B cell (primary cell): ENCODE results near the gene ERC2. TPM values are rescaled to one million over a fixed set of nuclear protein-coding genes. Genes with fewer than 3 reads are reported as not detected.

ENCODE experiments used
- ATAC-seq: fragments of 200-7000 bp; cut with Tn5 transposase; one replicate; pipeline ENCODE4 v1.10.0; 2021; ENCODE audit warnings: low read depth, mild to moderate bottlenecking, moderate number of reproducible peaks, moderate library complexity
- CTCF ChIA-PET: fragments of 350-600 bp; sonication (Branson Sonifier 250); formaldehyde crosslinking; loops from one replicate; lab custom pipeline; 2021; ENCODE audit warnings: antibody characterized with exemption, inconsistent platforms; lab: Charles Lee
- POLR2A ChIA-PET: fragments of 350-600 bp; sonication (Branson Sonifier 250); formaldehyde crosslinking; loops from one replicate; lab custom pipeline; 2021; ENCODE audit warnings: antibody characterized with exemption; lab: Charles Lee
- DNase-seq: peaks from one replicate; pipeline ENCODE4 v3.0.0; 2013
- H2AFZ ChIP-seq: 2 replicates; pipeline ENCODE4 v1.6.1; 2012; ENCODE audit warnings: mild to moderate bottlenecking, low read depth, low read length; ENCODE audit not compliant: insufficient read depth, poor library complexity, severe bottlenecking
- H3K27ac ChIP-seq, 2 donors: 1 replicate in 1 of 2; 2 replicates in 1 of 2; pipeline ENCODE4 v1.5.1; 2012 to 2013; ENCODE audit warnings: low read length in 2 of 2, mild to moderate bottlenecking in 2 of 2, moderate library complexity in 1 of 2
- H3K27me3 ChIP-seq, 4 experiments: fragments of 200-600 bp in 1 of 4; sonication (generic) in 1 of 4; replicated peaks in 1 of 4; 1 replicate in 2 of 4; 2 replicates in 2 of 4; pipeline versions ENCODE4 v1.6.1 to v1.7.0; 2013 to 2016; ENCODE audit warnings: low read length in 3 of 4, mild to moderate bottlenecking in 2 of 4, mixed read lengths in 1 of 4, moderate library complexity in 1 of 4; ENCODE audit not compliant: insufficient read depth in 4 of 4, control insufficient read depth in 3 of 4; ENCODE audit errors: control extremely low read depth in 1 of 4
- H3K36me3 ChIP-seq, 2 experiments: replicated peaks in 1 of 2; 1 replicate in 1 of 2; 2 replicates in 1 of 2; pipeline versions ENCODE4 v1.6.1 to v1.7.1; 2013; ENCODE audit warnings: low read length in 1 of 2; ENCODE audit not compliant: insufficient read depth in 2 of 2, control insufficient read depth in 1 of 2; ENCODE audit errors: control extremely low read depth in 1 of 2, extremely low read depth in 1 of 2
- H3K4me1 ChIP-seq, 2 donors: fragments of 200-600 bp in 1 of 2; sonication (generic) in 1 of 2; 1 replicate in 1 of 2; 2 replicates in 1 of 2; pipeline versions ENCODE4 v1.5.1 to v1.6.1; 2013 to 2017; ENCODE audit warnings: low read length in 2 of 2; ENCODE audit not compliant: control insufficient read depth in 2 of 2, insufficient read depth in 2 of 2
- H3K4me2 ChIP-seq: replicated peaks from 2 replicates; pipeline ENCODE3; 2012; ENCODE audit warnings: mild to moderate bottlenecking, low read depth, low read length; ENCODE audit not compliant: poor library complexity, severe bottlenecking
- H3K4me3 ChIP-seq, 5 experiments: fragments of 200-600 bp in 1 of 5; sonication (generic) in 1 of 5; 1 replicate in 3 of 5; 2 replicates in 2 of 5; pipeline versions ENCODE4 v1.5.1 to v1.7.0; 2011 to 2016; ENCODE audit warnings: low read length in 4 of 5, mild to moderate bottlenecking in 4 of 5, low read depth in 2 of 5, control low read depth in 1 of 5, moderate library complexity in 1 of 5; ENCODE audit not compliant: insufficient read depth in 1 of 5; ENCODE audit errors: control extremely low read depth in 1 of 5, extremely low read depth in 1 of 5
- H3K79me2 ChIP-seq: fragments of 200-600 bp; sonication (generic); one replicate; pipeline ENCODE4 v1.6.0; 2016; ENCODE audit warnings: low read length; ENCODE audit not compliant: control insufficient read depth, insufficient read depth
- H3K9ac ChIP-seq: fragments of 200-600 bp; sonication (generic); 2 replicates; pipeline ENCODE4 v1.6.1; 2017; ENCODE audit warnings: mild to moderate bottlenecking, low read length, moderate library complexity
- H3K9me3 ChIP-seq, 3 donors: one replicate each; pipeline versions ENCODE4 v1.6.1 to v1.7.1; 2013; ENCODE audit warnings: low read length in 2 of 3; ENCODE audit not compliant: control insufficient read depth in 2 of 3, insufficient read depth in 1 of 3; ENCODE audit errors: control extremely low read depth in 1 of 3
- H4K20me1 ChIP-seq: 2 replicates; pipeline ENCODE4 v1.6.0; 2012; ENCODE audit warnings: mild to moderate bottlenecking, low read length; ENCODE audit not compliant: insufficient read depth, control insufficient read depth, poor library complexity, severe bottlenecking
- H3K27ac Mint-ChIP-seq: one replicate; pipeline ENCODE4 v1.8.0; 2021; ENCODE audit warnings: mixed read lengths
- H3K27me3 Mint-ChIP-seq: one replicate; pipeline ENCODE4 v1.8.0; 2021; ENCODE audit warnings: mixed read lengths
- H3K4me1 Mint-ChIP-seq: one replicate; pipeline ENCODE4 v1.8.0; 2021; ENCODE audit warnings: mixed read lengths
- H3K4me3 Mint-ChIP-seq: one replicate; pipeline ENCODE4 v1.8.0; 2021; ENCODE audit warnings: mixed read lengths
- H3K9me3 Mint-ChIP-seq: one replicate; pipeline ENCODE4 v1.8.0; 2022; ENCODE audit warnings: mixed read lengths; ENCODE audit not compliant: insufficient read depth
- EZH2 ChIP-seq: IDR thresholded peaks from 2 replicates; pipeline ENCODE4 v1.6.1; 2012; ENCODE audit warnings: borderline replicate concordance, low read depth, mild to moderate bottlenecking, moderate library complexity, low read length; ENCODE audit not compliant: insufficient read depth, poor library complexity, severe bottlenecking
- WGBS: methylation state at CpG from one replicate; pipeline ENCODE4 v1.1.5; 2013; ENCODE audit warnings: missing lambda C conversion rate; ENCODE audit not compliant: insufficient coverage; 5-methylcytosine and 5-hydroxymethylcytosine counted together
- intact Hi-C: fragments of 100-400 bp; cut with micrococcal nuclease; formaldehyde crosslinking; loops from one replicate; pipeline ENCODE4 v1.10.0; 2022
- polyA plus RNA-seq: library from polyadenylated mRNA; depleted of rRNA; stranded (reverse); fragments of >200 nt; gene quantifications from 2 replicates; pipeline ENCODE4 v1.2.3, GENCODE V29; 2012
- total RNA-seq, 2 donors: library from RNA; stranded (reverse); fragments of 120-200 nt in 1 of 2; gene quantifications; 1 replicate in 1 of 2; 2 replicates in 1 of 2; pipeline versions ENCODE4 v1.2.3 to v1.2.4, GENCODE V29; 2013 to 2022
- TF ChIP-seq, protein P1 (sequence below): fragments of 200-600 bp; IDR thresholded peaks from one replicate; pipeline ENCODE4 v1.8.0; 2022; ENCODE audit warnings: antibody characterized with exemption, mild to moderate bottlenecking

The ERC2 gene
- total and polyA plus RNA-seq, 2 donors (not counting 1 experiment from before 2014, with no cell fraction given) = not detected

DNA sequence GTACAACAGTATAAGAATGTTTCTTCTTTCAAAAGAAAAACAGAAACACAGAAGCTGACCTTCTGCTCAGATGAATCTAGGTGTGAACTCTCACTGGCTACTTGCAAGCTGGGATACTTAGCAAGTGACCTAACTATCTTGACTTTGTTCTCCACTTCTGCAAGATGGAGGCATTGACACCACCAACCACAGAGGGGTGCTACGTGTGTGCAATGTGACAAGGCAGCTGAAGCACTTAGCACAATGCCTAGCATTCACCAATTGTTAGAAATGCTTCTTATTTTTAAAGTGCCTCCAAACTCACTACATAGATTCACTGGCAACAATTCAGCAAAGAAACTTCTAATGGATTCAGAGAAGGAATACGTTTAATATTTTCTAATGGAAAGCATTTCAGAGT is 649.8 kb downstream of the ERC2 start:
- H3K27ac Mint-ChIP-seq = no peak overlapping the region

DNA sequence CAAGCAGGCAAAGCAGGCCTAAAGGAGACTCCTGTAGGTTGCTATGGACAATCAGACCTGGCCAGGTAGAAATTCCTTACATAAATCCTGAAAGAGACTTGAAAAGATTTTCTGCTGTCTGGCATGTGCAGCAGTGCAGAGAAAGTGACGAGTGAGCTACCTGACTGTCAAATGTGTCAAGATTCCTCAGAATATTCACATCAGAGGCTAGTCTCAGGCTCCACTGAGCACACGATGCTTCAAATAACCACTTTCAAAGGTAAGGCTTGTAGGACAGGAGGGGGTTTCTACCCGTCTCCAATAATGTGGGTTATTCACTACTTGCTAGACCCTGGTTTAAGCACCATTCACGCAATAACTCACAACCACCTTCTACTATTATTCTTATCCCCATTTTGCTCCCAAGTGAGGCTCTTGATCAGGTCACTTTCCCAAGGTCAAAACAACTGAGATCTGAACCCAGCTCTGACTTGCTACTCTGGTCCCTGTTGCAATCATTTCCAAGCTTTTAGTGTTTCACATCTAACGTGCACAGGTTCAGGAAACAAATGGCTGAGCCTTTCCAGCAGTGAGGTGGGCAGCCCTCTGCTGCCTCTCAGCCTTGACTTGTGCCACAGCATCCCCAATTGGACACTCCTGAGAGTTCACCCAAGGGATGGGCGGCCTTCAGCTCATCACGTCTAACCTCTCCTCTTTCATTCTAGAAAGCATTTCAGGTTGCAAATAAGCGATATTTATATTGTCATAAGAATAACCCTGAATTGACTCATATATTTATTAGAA is 651.3 kb downstream of the ERC2 start:
- WGBS = 66% methylated on average over 3 of the region's 8 CpGs
- POLR2A ChIA-PET = no interaction called here

More for the DNA sequence above, 649.8 kb downstream of the ERC2 start:
- H3K9me3 Mint-ChIP-seq = no peaks in the 10 kb centered on the region
- no peaks in the 10 kb centered on the region for H3K4me1 ChIP-seq
- ATAC-seq (no peak), DNase-seq (no peak)
- H3K4me1 Mint-ChIP-seq = no peaks in the 10 kb centered on the region
- POLR2A ChIA-PET = no interaction called here
- no peaks in the 10 kb centered on the region for H3K79me2 ChIP-seq
- H3K27me3 ChIP-seq = no peaks in the 10 kb centered on the region
- H3K4me2 ChIP-seq = no peak overlapping the region
- H4K20me1 ChIP-seq = no peaks in the 10 kb centered on the region
- no peak overlapping the region for H3K4me3 Mint-ChIP-seq
- no peak overlapping the region for H3K9ac ChIP-seq
- no peak overlapping the region for H3K4me3 ChIP-seq
- CTCF ChIA-PET = no interaction called here
- H2AFZ ChIP-seq = no peak overlapping the region
- intact Hi-C loops = no loop called here
- no peaks in the 10 kb centered on the region for H3K9me3 ChIP-seq
- TF ChIP-seq EZH2 = no peak
- TF ChIP-seq, protein P1, sequence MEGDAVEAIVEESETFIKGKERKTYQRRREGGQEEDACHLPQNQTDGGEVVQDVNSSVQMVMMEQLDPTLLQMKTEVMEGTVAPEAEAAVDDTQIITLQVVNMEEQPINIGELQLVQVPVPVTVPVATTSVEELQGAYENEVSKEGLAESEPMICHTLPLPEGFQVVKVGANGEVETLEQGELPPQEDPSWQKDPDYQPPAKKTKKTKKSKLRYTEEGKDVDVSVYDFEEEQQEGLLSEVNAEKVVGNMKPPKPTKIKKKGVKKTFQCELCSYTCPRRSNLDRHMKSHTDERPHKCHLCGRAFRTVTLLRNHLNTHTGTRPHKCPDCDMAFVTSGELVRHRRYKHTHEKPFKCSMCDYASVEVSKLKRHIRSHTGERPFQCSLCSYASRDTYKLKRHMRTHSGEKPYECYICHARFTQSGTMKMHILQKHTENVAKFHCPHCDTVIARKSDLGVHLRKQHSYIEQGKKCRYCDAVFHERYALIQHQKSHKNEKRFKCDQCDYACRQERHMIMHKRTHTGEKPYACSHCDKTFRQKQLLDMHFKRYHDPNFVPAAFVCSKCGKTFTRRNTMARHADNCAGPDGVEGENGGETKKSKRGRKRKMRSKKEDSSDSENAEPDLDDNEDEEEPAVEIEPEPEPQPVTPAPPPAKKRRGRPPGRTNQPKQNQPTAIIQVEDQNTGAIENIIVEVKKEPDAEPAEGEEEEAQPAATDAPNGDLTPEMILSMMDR = no peak
- no CpG with 5 or more reads among the region's 2 CpGs for WGBS
- H3K27me3 Mint-ChIP-seq = peaks cover 3% of the 10 kb centered on the region
- H3K36me3 ChIP-seq = no peaks in the 10 kb centered on the region
- H3K27ac ChIP-seq = no peak overlapping the region

More for the DNA sequence above, 651.3 kb downstream of the ERC2 start:
- Histone ChIP-seq H3K79me2 (no peaks in the 10 kb centered on the region), H3K27ac (no peak overlapping the region), H2AFZ (no peak overlapping the region), H3K36me3 (no peaks in the 10 kb centered on the region), H3K4me2 (no peak overlapping the region), H3K27me3 (no peaks in the 10 kb centered on the region), H3K9ac (no peak overlapping the region), H4K20me1 (no peaks in the 10 kb centered on the region), H3K9me3 (no peaks in the 10 kb centered on the region), H3K4me3 (no peak overlapping the region), H3K4me1 (no peaks in the 10 kb centered on the region)
- Mint-ChIP-seq H3K4me1 (no peaks in the 10 kb centered on the region), H3K4me3 (no peak overlapping the region), H3K27me3 (peaks cover 6% of the 10 kb centered on the region), H3K9me3 (no peaks in the 10 kb centered on the region), H3K27ac (no peak overlapping the region)
- CTCF ChIA-PET = no interaction called here
- ATAC-seq (no peak), DNase-seq (no peak)
- intact Hi-C loops = no loop called here
- no peak for TF ChIP-seq EZH2
- TF ChIP-seq, protein P1 = no peak
